AG04450 (cell line): Measurements from ENCODE around the gene GABRB2. TPM values are rescaled to one million over a fixed set of nuclear protein-coding genes. Genes with fewer than 3 reads are reported as not detected.

ENCODE experiments used
- CTCF ChIA-PET: fragments of 300-600, 350-600 bp; formaldehyde crosslinking; extraction: SDS; loops from one replicate; lab custom pipeline; 2022; ENCODE audit warnings: antibody characterized with exemption, inconsistent platforms; lab: Charles Lee
- POLR2A ChIA-PET: fragments of 350-600 bp; formaldehyde crosslinking; extraction: SDS; loops from one replicate; lab custom pipeline; 2021; ENCODE audit warnings: antibody characterized with exemption, inconsistent platforms; lab: Yijun Ruan, JAX
- DNase-seq: peaks from one replicate; pipeline ENCODE4 v3.0.0-alpha.2; 2011; ENCODE audit warnings: low read depth, low spot score
- H3K27ac ChIP-seq: one replicate; pipeline ENCODE4 v1.5.1; 2012; ENCODE audit warnings: low read depth, low read length, control low read depth
- H3K27me3 ChIP-seq: one replicate; pipeline ENCODE4 v1.6.0; 2012; ENCODE audit warnings: low read length; ENCODE audit not compliant: control insufficient read depth, insufficient read depth
- H3K4me3 ChIP-seq: 2 replicates; pipeline ENCODE4 v1.5.1; 2011; ENCODE audit warnings: mild to moderate bottlenecking, low read depth, low read length, control low read depth
- H3K9me3 ChIP-seq: 2 replicates; pipeline ENCODE4 v1.5.1; 2012; ENCODE audit warnings: low read length; ENCODE audit not compliant: control insufficient read depth, insufficient read depth
- CTCF ChIP-seq: IDR thresholded peaks from 2 replicates; pipeline ENCODE4 v1.5.1; 2011; ENCODE audit warnings: low read depth, low read length, control low read depth, inconsistent platforms
- polyA plus RNA-seq: library from polyadenylated mRNA; depleted of rRNA; stranded (reverse); fragments of >200 nt; gene quantifications from 2 replicates; pipeline ENCODE4 v1.2.3, GENCODE V29; 2011

The GABRB2 gene
- polyA plus RNA-seq, 1 experiment, result not detected

- ChIA-PET CTCF (no interaction called here), POLR2A (no interaction called here)
- no peak for DNase-seq
- no peak for TF ChIP-seq CTCF
- no peak overlapping the region for H3K27ac ChIP-seq
- no peaks in the 10 kb centered on the region for H3K9me3 ChIP-seq
- H3K4me3 ChIP-seq, result no peak overlapping the region
- no peaks in the 10 kb centered on the region for H3K27me3 ChIP-seq
Measured at GRCh38 chr5:161387121-161387520, 159.4 kb downstream of the GABRB2 start.

DNA sequence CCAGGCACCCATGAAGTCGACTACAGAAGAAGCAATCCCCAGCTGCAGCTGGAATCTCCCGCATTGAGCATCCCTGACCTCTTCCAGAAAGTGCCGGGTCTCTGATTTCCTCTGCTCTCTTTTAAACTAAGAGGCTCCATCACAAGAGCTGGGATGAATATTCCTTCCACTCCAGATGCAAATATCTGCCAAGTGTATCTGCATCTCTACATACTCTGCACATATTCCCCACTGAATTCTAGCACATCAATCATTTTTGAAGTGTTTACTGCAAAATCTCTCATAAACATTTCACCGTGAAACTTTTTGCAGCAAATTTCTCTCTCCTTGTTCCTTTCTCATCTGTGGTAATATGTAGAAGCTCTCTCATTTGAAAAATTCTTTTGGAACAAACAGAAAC is 161.5 kb downstream of the GABRB2 start:
- no peak overlapping the region for H3K4me3 ChIP-seq
- CTCF ChIA-PET, result no interaction called here
- POLR2A ChIA-PET, result no interaction called here
- DNase-seq, result no peak
- H3K9me3 ChIP-seq, result no peaks in the 10 kb centered on the region
- no peak overlapping the region for H3K27ac ChIP-seq
- no peaks in the 10 kb centered on the region for H3K27me3 ChIP-seq
- no peak for TF ChIP-seq CTCF

DNA sequence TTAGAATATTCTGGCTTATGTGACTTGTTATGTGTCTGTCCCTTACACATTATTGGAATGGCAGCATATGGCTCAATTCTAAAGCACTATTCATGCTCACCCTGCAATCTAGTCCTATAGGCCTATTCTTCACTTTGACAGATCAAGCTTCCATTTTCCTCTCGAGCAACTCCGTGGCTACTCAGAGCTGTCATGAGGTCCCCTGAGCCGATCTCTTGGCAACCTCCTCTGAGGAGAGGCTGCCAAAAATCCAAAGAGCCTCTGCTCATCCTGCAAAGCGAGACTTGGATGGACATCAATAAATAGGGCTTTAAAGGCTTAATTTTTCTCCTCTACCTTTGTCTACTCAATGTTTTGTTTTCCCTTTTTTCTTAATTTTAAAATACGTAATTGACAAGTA is 163.8 kb downstream of the GABRB2 start:
- no peaks in the 10 kb centered on the region for H3K27me3 ChIP-seq
- H3K4me3 ChIP-seq, result no peak overlapping the region
- ChIA-PET POLR2A (no interaction called here), CTCF (no interaction called here)
- H3K9me3 ChIP-seq, result no peaks in the 10 kb centered on the region
- TF ChIP-seq CTCF, result no peak
- no peak for DNase-seq
- H3K27ac ChIP-seq, result no peak overlapping the region

DNA sequence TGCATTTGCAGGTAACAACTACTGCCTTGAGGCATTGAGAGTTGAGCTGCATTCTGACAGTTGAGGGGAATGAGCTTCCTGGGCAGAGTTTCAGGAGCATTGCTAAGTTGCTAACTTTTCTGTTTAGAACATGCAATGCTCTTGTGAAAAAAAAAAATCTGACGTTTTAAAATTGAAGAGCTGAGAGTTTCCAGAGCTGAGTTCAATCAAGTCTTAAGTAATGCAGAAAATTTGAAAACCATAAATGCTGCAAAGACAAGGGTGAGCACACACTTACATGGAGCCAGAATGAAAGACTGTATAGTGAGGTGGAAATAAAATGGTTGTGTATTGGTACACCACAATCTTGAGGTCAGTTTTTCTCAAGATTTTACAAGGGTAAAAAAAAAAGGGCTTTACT is 166.0 kb downstream of the GABRB2 start:
- Histone ChIP-seq H3K27ac (no peak overlapping the region), H3K9me3 (no peaks in the 10 kb centered on the region), H3K4me3 (no peak overlapping the region), H3K27me3 (no peaks in the 10 kb centered on the region)
- DNase-seq, result no peak
- CTCF ChIA-PET, result no interaction called here
- POLR2A ChIA-PET, result no interaction called here
- no peak for TF ChIP-seq CTCF

- Histone ChIP-seq H3K9me3 (no peaks in the 10 kb centered on the region), H3K27ac (no peak overlapping the region), H3K27me3 (no peaks in the 10 kb centered on the region), H3K4me3 (no peak overlapping the region)
- POLR2A ChIA-PET, result no interaction called here
- TF ChIP-seq CTCF, result no peak
- CTCF ChIA-PET, result no interaction called here
- no peak for DNase-seq
Measured at GRCh38 chr5:161378701-161379100, 167.8 kb downstream of the GABRB2 start.
